ENCODE data around the gene CERK. TPM values are rescaled to one million over a fixed set of nuclear protein-coding genes. Genes with fewer than 3 reads are reported as not detected.

CERK gene
- total and polyA plus RNA-seq, 11 donors, result 17.8 to 125 (median 72.3) TPM

- peak in 1 of 5 donors; percentile 16 for DNase-seq
- H3K36me3 ChIP-seq, result no peaks in the 10 kb centered on the region
- ATAC-seq, result no peak
- H3K4me3 ChIP-seq, result no peak overlapping the region
- 73 to 82% (median 78%) methylated on average over 3 to 5 of the region's 5 CpGs for WGBS, 4 donors
- TF ChIP-seq CTCF (IDR thresholded peaks at IDR 0.05), result no peak
- peaks cover 0 to 1% (median 0%) of the 10 kb centered on the region in 12 donors for H3K9me3 ChIP-seq
- no peaks in the 10 kb centered on the region for H3K27me3 ChIP-seq
- intact Hi-C loops (cut with DNase I), result loop anchor here in 1 of 10 donors (10.0 kb wide), 1 partner anchor 176 kb away; no protein-coding TSS in a partner anchor
- peak overlapping the region in 7 of 12 donors; percentile 22 to 69 (median 31) for H3K27ac ChIP-seq
- peaks cover 9 to 67% (median 45%) of the 10 kb centered on the region in 12 donors for H3K4me1 ChIP-seq
Observed at GRCh38 chr22:46750530-46750800, 12.4 kb upstream of the CERK start.

- no peaks in the 10 kb centered on the region for H3K36me3 ChIP-seq
- TF ChIP-seq CTCF (IDR thresholded peaks at IDR 0.05), result no peak
- TF ChIP-seq POLR2A (IDR thresholded peaks at IDR 0.05), result no peak
- no peaks in the 10 kb centered on the region for H3K9me3 ChIP-seq
- ATAC-seq, result no peak
- 81 to 85% (median 85%) methylated on average over 14 of the region's 14 CpGs for WGBS, 4 donors
- peak overlapping the region in 2 of 12 donors; percentile 28 to 69 for H3K27ac ChIP-seq
- H3K4me3 ChIP-seq, result no peak overlapping the region
- peaks cover 9 to 65% (median 44%) of the 10 kb centered on the region in 12 donors for H3K4me1 ChIP-seq
- no peak for DNase-seq
- intact Hi-C loops (cut with DNase I), result loop anchor here in 1 of 10 donors (10.0 kb wide), 1 partner anchor 175 kb away; no protein-coding TSS in a partner anchor
- no peaks in the 10 kb centered on the region for H3K27me3 ChIP-seq
Observed at GRCh38 chr22:46749682-46750529, 11.9 kb upstream of the CERK start.

- ATAC-seq (no peak), DNase-seq (peak in 1 of 5 donors; percentile 28)
- no peaks in the 10 kb centered on the region for H3K9me3 ChIP-seq
- H3K36me3 ChIP-seq, result no peaks in the 10 kb centered on the region
- no peaks in the 10 kb centered on the region for H3K27me3 ChIP-seq
- intact Hi-C loops (cut with DNase I), result no loop called here
- 39 to 52% (median 46%) methylated on average over 13 to 15 of the region's 15 CpGs for WGBS, 4 donors
- H3K4me3 ChIP-seq, result no peak overlapping the region
- no peak for TF ChIP-seq POLR2A (IDR thresholded peaks at IDR 0.05)
- no peak for TF ChIP-seq CTCF (IDR thresholded peaks at IDR 0.05)
- peaks cover 7 to 57% (median 36%) of the 10 kb centered on the region in 12 donors for H3K4me1 ChIP-seq
- peak overlapping the region in 2 of 12 donors; percentile 3 to 28 for H3K27ac ChIP-seq
Observed at GRCh38 chr22:46748908-46749675, 11.0 kb upstream of the CERK start.

Data from heart left ventricle (tissue), 16 donors.